ENCODE data around the gene GNA15. TPM values are rescaled to one million over a fixed set of nuclear protein-coding genes. Genes with fewer than 3 reads are reported as not detected.
A peak's percentile ranks its signal among the peaks of the same experiment; 100 is the strongest.

GNA15 gene
- total RNA-seq, 1 donor from 2014 or later = not detected

DNA sequence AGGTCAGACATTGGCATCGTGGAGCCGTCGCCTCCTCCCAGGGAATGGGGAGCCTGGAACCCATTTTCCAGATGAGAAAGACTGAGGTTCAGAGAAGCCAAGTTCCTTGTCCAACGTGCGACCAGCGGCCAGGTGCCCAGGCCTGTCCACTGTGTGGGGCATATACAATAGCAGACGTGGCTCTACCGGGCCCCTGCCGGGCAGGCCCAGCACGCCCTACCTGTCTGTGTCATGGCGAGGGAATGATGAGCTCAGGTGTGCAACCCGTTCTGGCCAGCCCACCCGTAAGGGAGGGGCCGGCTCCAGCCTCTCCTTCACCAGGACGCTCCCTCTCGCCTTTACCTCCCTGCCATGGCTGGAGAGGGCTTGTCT, 837 bp downstream of the GNA15 start:
- Mint-ChIP-seq H3K27me3 (ENCODE audit: unreplicated experiment) (no peaks in the 10 kb centered on the region), H3K4me3 (ENCODE audit: unreplicated experiment) (no peak overlapping the region), H3K27ac (ENCODE audit: unreplicated experiment) (no peak overlapping the region), H3K4me1 (ENCODE audit: unreplicated experiment) (peaks cover 7% of the 10 kb centered on the region), H3K36me3 (ENCODE audit: low read depth, unreplicated experiment) (no peaks in the 10 kb centered on the region), H3K9me3 (ENCODE audit: unreplicated experiment) (no peaks in the 10 kb centered on the region)
- DNase-seq (ENCODE audit: low spot score) = no peak
- TF ChIP-seq, protein P1, sequence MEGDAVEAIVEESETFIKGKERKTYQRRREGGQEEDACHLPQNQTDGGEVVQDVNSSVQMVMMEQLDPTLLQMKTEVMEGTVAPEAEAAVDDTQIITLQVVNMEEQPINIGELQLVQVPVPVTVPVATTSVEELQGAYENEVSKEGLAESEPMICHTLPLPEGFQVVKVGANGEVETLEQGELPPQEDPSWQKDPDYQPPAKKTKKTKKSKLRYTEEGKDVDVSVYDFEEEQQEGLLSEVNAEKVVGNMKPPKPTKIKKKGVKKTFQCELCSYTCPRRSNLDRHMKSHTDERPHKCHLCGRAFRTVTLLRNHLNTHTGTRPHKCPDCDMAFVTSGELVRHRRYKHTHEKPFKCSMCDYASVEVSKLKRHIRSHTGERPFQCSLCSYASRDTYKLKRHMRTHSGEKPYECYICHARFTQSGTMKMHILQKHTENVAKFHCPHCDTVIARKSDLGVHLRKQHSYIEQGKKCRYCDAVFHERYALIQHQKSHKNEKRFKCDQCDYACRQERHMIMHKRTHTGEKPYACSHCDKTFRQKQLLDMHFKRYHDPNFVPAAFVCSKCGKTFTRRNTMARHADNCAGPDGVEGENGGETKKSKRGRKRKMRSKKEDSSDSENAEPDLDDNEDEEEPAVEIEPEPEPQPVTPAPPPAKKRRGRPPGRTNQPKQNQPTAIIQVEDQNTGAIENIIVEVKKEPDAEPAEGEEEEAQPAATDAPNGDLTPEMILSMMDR (IDR thresholded peaks at IDR 0.05; ENCODE audit: unreplicated experiment) = no peak

DNA sequence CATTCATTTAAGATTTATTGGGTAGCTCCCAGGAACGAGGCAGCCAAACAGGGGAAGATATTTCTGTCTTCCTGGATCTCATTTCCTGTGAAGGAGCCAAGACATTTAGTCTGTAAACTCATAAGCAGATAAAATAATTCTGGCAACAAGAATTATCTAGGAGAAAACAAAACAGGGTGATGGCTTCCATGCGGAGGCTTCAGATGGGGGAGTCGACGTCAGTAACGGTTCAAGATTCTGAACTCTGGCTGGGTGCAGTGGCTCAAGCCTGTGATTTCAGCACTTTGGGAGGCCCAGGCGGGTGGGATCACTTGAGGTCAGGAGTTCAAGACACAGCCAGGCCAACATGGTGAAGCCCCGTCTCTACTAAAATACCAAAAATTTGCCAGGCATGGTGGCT, 1.3 kb downstream of the GNA15 start:
- H3K4me1 Mint-ChIP-seq (ENCODE audit: unreplicated experiment) = peaks cover 8% of the 10 kb centered on the region
- H3K27ac Mint-ChIP-seq (ENCODE audit: unreplicated experiment) = no peak overlapping the region
- no peaks in the 10 kb centered on the region for H3K36me3 Mint-ChIP-seq (ENCODE audit: low read depth, unreplicated experiment)
- TF ChIP-seq, protein P1 (IDR thresholded peaks at IDR 0.05; ENCODE audit: unreplicated experiment) = no peak
- no peaks in the 10 kb centered on the region for H3K9me3 Mint-ChIP-seq (ENCODE audit: unreplicated experiment)
- H3K27me3 Mint-ChIP-seq (ENCODE audit: unreplicated experiment) = no peaks in the 10 kb centered on the region
- H3K4me3 Mint-ChIP-seq (ENCODE audit: unreplicated experiment) = no peak overlapping the region
- no peak for DNase-seq (ENCODE audit: low spot score)

DNA sequence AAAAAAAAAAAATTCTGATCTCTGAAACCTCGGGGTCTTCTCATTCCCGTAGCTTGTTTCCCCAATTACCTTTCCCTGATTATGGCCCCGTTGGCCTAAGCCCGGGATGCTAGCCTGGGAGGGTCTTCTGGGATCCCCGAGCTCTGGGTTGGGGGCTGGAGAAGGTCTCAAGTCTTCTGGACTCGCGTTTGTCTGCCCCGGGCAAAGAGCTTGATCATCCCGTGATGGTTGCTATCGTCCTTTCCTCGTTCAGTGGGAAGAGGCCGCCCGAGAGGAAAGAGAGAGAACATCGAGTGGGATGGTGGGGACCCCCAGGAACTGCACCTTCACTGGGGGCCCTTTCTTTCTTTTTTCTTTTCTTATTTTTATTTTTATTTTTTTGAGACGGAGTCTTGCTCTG, 2.4 kb downstream of the GNA15 start:
- H3K9me3 Mint-ChIP-seq (ENCODE audit: unreplicated experiment) = no peaks in the 10 kb centered on the region
- H3K27ac Mint-ChIP-seq (ENCODE audit: unreplicated experiment) = no peak overlapping the region
- no peak overlapping the region for H3K4me3 Mint-ChIP-seq (ENCODE audit: unreplicated experiment)
- H3K27me3 Mint-ChIP-seq (ENCODE audit: unreplicated experiment) = no peaks in the 10 kb centered on the region
- H3K36me3 Mint-ChIP-seq (ENCODE audit: low read depth, unreplicated experiment) = no peaks in the 10 kb centered on the region
- TF ChIP-seq, protein P1 (IDR thresholded peaks at IDR 0.05; ENCODE audit: unreplicated experiment) = no peak
- no peak for DNase-seq (ENCODE audit: low spot score)
- H3K4me1 Mint-ChIP-seq (ENCODE audit: unreplicated experiment) = peaks cover 18% of the 10 kb centered on the region

DNA sequence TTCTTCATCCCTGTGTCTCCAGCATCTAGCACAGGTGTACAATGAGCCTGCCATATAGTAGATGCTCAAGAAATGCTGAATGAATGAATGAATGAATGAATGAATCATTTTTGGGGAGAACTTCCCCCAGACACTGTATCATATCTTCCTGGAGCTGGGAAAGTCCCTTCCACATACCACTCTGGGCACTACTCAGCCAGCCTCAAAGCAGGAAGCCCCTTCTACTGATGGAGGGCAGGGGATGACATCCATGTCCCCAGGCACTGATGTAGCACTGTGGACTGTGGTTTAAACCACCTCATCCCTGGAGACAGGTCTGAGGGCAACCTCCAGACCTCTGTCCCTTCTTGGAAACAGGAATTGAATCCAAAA, 4.8 kb downstream of the GNA15 start:
- Mint-ChIP-seq H3K36me3 (ENCODE audit: low read depth, unreplicated experiment) (no peaks in the 10 kb centered on the region), H3K4me1 (ENCODE audit: unreplicated experiment) (peaks cover 18% of the 10 kb centered on the region), H3K4me3 (ENCODE audit: unreplicated experiment) (no peak overlapping the region), H3K27ac (ENCODE audit: unreplicated experiment) (no peak overlapping the region), H3K9me3 (ENCODE audit: unreplicated experiment) (no peaks in the 10 kb centered on the region), H3K27me3 (ENCODE audit: unreplicated experiment) (no peaks in the 10 kb centered on the region)
- no peak for DNase-seq (ENCODE audit: low spot score)
- TF ChIP-seq, protein P1 (IDR thresholded peaks at IDR 0.05; ENCODE audit: unreplicated experiment) = no peak

DNA sequence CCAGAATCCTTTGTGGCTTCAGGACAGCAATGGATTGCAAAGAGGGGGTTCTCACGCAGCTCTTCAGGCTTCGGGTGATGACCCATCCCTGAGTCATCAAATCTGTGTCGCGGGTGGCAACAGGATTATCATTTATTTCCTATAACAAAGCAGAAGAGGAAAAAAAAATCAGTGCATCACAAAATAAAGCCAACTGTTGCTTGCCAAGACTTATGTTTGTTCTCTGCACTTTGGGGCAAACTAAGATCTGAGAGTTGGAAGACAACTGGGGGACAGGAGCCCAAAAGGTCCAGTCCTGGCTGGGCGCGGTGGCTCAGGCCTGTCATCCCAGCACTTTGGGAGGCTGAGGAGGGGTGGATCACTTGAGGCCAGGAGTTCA, 6.4 kb downstream of the GNA15 start:
- Mint-ChIP-seq H3K4me3 (ENCODE audit: unreplicated experiment) (no peak overlapping the region), H3K36me3 (ENCODE audit: low read depth, unreplicated experiment) (no peaks in the 10 kb centered on the region), H3K27ac (ENCODE audit: unreplicated experiment) (peak overlapping the region; percentile 85), H3K9me3 (ENCODE audit: unreplicated experiment) (no peaks in the 10 kb centered on the region), H3K4me1 (ENCODE audit: unreplicated experiment) (peaks cover 15% of the 10 kb centered on the region), H3K27me3 (ENCODE audit: unreplicated experiment) (peaks cover 2% of the 10 kb centered on the region)
- no peak for DNase-seq (ENCODE audit: low spot score)
- TF ChIP-seq, protein P1 (IDR thresholded peaks at IDR 0.05; ENCODE audit: unreplicated experiment) = no peak
